Measurements from ENCODE around the gene PASD1.
"Not testable (repeated sequence)": the region's sequence is repeated elsewhere in the genome, so short reads cannot be mapped to it uniquely, and the experiment has no call there.

Gene PASD1

GRCh38 chrX:151563449-151563848 lies at the start of gene PASD1:
PASD1 (plus strand) TSS chrX:151563675; CDS start chrX:151601554, 37,879 bp downstream.
- Mint-ChIP-seq H3K4me3 (no peak within 1 kb of the TSS), H3K9me3 (no peaks in the 10 kb centered on the region), H3K27ac (no peak within 1 kb of the TSS), H3K4me1 (no peaks in the 10 kb centered on the region), H3K36me3 (no peaks in the 10 kb centered on the region), H3K27me3 (peaks cover under 1% of the 10 kb centered on the region)

GRCh38 chrX:151515237-151515636 lies 48.2 kb upstream of the PASD1 start:
- H3K4me1 Mint-ChIP-seq, result no peaks in the 10 kb centered on the region
- no peak overlapping the region for H3K4me3 Mint-ChIP-seq
- no peaks in the 10 kb centered on the region for H3K9me3 Mint-ChIP-seq
- no peak overlapping the region for H3K27ac Mint-ChIP-seq
- H3K27me3 Mint-ChIP-seq, result peaks cover 3% of the 10 kb centered on the region
- no peaks in the 10 kb centered on the region for H3K36me3 Mint-ChIP-seq

- no peaks in the 10 kb centered on the region for H3K36me3 Mint-ChIP-seq
- no peaks in the 10 kb centered on the region for H3K4me1 Mint-ChIP-seq
- no peak overlapping the region for H3K27ac Mint-ChIP-seq
- H3K4me3 Mint-ChIP-seq, result no peak overlapping the region
- no peaks in the 10 kb centered on the region for H3K9me3 Mint-ChIP-seq
- H3K27me3 Mint-ChIP-seq, result peaks cover 3% of the 10 kb centered on the region
Measured at GRCh38 chrX:151516538-151517187, 46.8 kb upstream of the PASD1 start.

GRCh38 chrX:151517421-151517820 lies 46.1 kb upstream of the PASD1 start:
- Mint-ChIP-seq H3K4me1 (no peaks in the 10 kb centered on the region), H3K27me3 (peaks cover 3% of the 10 kb centered on the region), H3K27ac (no peak overlapping the region), H3K9me3 (no peaks in the 10 kb centered on the region), H3K4me3 (no peak overlapping the region), H3K36me3 (no peaks in the 10 kb centered on the region)

- no peaks in the 10 kb centered on the region for H3K36me3 Mint-ChIP-seq
- no peaks in the 10 kb centered on the region for H3K9me3 Mint-ChIP-seq
- no peaks in the 10 kb centered on the region for H3K4me1 Mint-ChIP-seq
- no peak overlapping the region for H3K4me3 Mint-ChIP-seq
- H3K27ac Mint-ChIP-seq, result no peak overlapping the region
- peaks cover 1% of the 10 kb centered on the region for H3K27me3 Mint-ChIP-seq
Measured at GRCh38 chrX:151523351-151523750, 40.1 kb upstream of the PASD1 start.

GRCh38 chrX:151536571-151536970 lies 26.9 kb upstream of the PASD1 start:
- H3K36me3 Mint-ChIP-seq, result no peaks in the 10 kb centered on the region
- no peak overlapping the region for H3K4me3 Mint-ChIP-seq
- no peaks in the 10 kb centered on the region for H3K27me3 Mint-ChIP-seq
- no peaks in the 10 kb centered on the region for H3K4me1 Mint-ChIP-seq
- H3K27ac Mint-ChIP-seq, result no peak overlapping the region
- H3K9me3 Mint-ChIP-seq, result no peaks in the 10 kb centered on the region

GRCh38 chrX:151537572-151537971 lies 25.9 kb upstream of the PASD1 start:
- Mint-ChIP-seq H3K36me3 (no peaks in the 10 kb centered on the region), H3K4me1 (no peaks in the 10 kb centered on the region), H3K9me3 (no peaks in the 10 kb centered on the region), H3K27ac (no peak overlapping the region), H3K4me3 (no peak overlapping the region), H3K27me3 (no peaks in the 10 kb centered on the region)

- H3K36me3 Mint-ChIP-seq, result no peaks in the 10 kb centered on the region
- no peak overlapping the region for H3K27ac Mint-ChIP-seq
- no peaks in the 10 kb centered on the region for H3K9me3 Mint-ChIP-seq
- H3K27me3 Mint-ChIP-seq, result no peaks in the 10 kb centered on the region
- H3K4me1 Mint-ChIP-seq, result no peaks in the 10 kb centered on the region
- no peak overlapping the region for H3K4me3 Mint-ChIP-seq
Measured at GRCh38 chrX:151538190-151539122, 25.0 kb upstream of the PASD1 start.

GRCh38 chrX:151543706-151544105 lies 19.8 kb upstream of the PASD1 start:
- Mint-ChIP-seq H3K27ac (no peak overlapping the region), H3K36me3 (no peaks in the 10 kb centered on the region), H3K27me3 (no peaks in the 10 kb centered on the region), H3K4me3 (no peak overlapping the region), H3K4me1 (no peaks in the 10 kb centered on the region), H3K9me3 (no peaks in the 10 kb centered on the region)

- not testable (repeated sequence) for H3K27ac Mint-ChIP-seq, H3K4me1 Mint-ChIP-seq, H3K9me3 Mint-ChIP-seq, H3K4me3 Mint-ChIP-seq, H3K36me3 Mint-ChIP-seq, H3K27me3 Mint-ChIP-seq
Measured at GRCh38 chrX:151546226-151546625, 17.2 kb upstream of the PASD1 start.

GRCh38 chrX:151551176-151551575 lies 12.3 kb upstream of the PASD1 start:
- H3K36me3 Mint-ChIP-seq, H3K27ac Mint-ChIP-seq, H3K4me3 Mint-ChIP-seq, H3K4me1 Mint-ChIP-seq, H3K9me3 Mint-ChIP-seq, H3K27me3 Mint-ChIP-seq: not testable (repeated sequence)

GRCh38 chrX:151552743-151553142 lies 10.7 kb upstream of the PASD1 start:
- H3K4me1 Mint-ChIP-seq, result no peaks in the 10 kb centered on the region
- no peak overlapping the region for H3K4me3 Mint-ChIP-seq
- H3K36me3 Mint-ChIP-seq, result no peaks in the 10 kb centered on the region
- no peaks in the 10 kb centered on the region for H3K9me3 Mint-ChIP-seq
- no peak overlapping the region for H3K27ac Mint-ChIP-seq
- no peaks in the 10 kb centered on the region for H3K27me3 Mint-ChIP-seq

GRCh38 chrX:151555301-151555700 lies 8.2 kb upstream of the PASD1 start:
- not testable (repeated sequence) for H3K27me3 Mint-ChIP-seq, H3K9me3 Mint-ChIP-seq, H3K4me3 Mint-ChIP-seq, H3K4me1 Mint-ChIP-seq, H3K27ac Mint-ChIP-seq, H3K36me3 Mint-ChIP-seq

GRCh38 chrX:151562485-151562884 lies 990 bp upstream of the PASD1 start:
- H3K4me3 Mint-ChIP-seq, H3K9me3 Mint-ChIP-seq, H3K4me1 Mint-ChIP-seq, H3K36me3 Mint-ChIP-seq, H3K27ac Mint-ChIP-seq, H3K27me3 Mint-ChIP-seq: not testable (repeated sequence)

GRCh38 chrX:151563003-151563402 lies 472 bp upstream of the PASD1 start:
- not testable (repeated sequence) for H3K9me3 Mint-ChIP-seq, H3K36me3 Mint-ChIP-seq, H3K27ac Mint-ChIP-seq, H3K4me1 Mint-ChIP-seq, H3K27me3 Mint-ChIP-seq, H3K4me3 Mint-ChIP-seq

GRCh38 chrX:151564035-151564434 lies 560 bp downstream of the PASD1 start:
- Mint-ChIP-seq H3K27me3 (peaks cover 3% of the 10 kb centered on the region), H3K4me3 (no peak overlapping the region), H3K36me3 (no peaks in the 10 kb centered on the region), H3K4me1 (no peaks in the 10 kb centered on the region), H3K27ac (no peak overlapping the region), H3K9me3 (no peaks in the 10 kb centered on the region)
